GM21423 (cell line): ENCODE measurements around the gene ADAMTS16.

Source experiments
- ATAC-seq: cut with Tn5 transposase; IDR thresholded peaks from one replicate; pipeline ENCODE4 v1.9.1; 2021; ENCODE audit warnings: mild to moderate bottlenecking, moderate library complexity; ENCODE audit not compliant: unreplicated experiment

ADAMTS16 gene

DNA sequence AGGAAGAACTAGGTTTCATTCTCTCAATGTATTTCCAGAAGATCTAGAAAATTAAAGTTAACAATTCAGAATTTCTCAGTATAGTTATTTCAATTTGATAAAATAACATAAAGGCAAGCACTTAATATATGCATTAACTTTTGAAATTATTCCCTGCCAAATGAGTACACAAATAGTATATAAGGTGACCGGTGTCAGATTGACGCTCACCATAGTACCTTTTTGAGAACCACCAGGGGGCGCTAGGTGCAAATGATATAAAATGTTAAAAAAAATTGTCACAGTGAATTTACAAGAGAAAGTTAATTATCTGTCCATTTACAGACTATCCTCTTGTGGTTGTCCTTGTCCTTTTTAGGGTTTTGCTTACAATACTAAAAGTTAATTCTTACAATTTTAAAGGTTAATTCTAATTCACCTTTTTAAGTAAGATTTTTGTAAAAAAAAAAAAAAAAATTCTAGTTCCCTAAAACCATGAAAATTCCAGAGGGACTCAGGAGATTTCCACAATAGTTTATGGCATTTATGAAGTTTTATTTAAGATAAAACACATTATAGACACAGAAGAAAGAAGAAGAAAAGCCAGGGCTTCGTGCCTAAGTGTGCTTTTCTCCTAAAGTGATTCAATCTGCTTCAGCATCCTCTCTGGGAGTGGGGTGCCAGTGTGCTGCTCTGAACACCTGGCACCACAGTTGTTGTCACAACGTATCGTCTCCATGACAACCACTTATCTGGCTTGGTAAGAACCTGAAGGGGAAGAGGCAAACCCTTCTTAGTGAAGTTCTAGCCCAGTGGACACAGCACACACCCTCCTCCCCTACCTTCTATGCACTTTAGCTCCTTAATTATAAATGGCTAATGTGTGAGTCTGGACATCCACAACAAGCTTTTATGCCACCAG is 1.7 kb downstream of the ADAMTS16 start:
- ATAC-seq: no peak

DNA sequence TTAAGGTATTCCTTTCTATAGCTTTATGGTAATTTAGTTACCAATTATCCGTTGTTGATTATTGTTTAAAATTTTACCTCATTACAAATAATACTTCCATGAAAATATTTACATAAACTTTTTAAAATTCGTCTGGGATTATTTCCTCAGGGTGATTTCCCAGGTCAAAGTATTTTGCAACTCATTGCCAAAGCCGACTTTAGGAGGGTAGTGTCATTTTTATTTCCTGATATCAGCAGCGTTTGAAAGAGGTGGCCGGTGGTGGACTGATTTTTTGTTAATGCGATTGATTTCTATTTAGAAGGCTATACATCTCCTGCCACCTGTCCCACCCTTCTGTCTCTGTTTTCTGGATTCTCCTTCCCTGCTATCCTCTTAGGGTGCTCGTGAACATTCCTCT is 4.3 kb downstream of the ADAMTS16 start:
- no peak for ATAC-seq

DNA sequence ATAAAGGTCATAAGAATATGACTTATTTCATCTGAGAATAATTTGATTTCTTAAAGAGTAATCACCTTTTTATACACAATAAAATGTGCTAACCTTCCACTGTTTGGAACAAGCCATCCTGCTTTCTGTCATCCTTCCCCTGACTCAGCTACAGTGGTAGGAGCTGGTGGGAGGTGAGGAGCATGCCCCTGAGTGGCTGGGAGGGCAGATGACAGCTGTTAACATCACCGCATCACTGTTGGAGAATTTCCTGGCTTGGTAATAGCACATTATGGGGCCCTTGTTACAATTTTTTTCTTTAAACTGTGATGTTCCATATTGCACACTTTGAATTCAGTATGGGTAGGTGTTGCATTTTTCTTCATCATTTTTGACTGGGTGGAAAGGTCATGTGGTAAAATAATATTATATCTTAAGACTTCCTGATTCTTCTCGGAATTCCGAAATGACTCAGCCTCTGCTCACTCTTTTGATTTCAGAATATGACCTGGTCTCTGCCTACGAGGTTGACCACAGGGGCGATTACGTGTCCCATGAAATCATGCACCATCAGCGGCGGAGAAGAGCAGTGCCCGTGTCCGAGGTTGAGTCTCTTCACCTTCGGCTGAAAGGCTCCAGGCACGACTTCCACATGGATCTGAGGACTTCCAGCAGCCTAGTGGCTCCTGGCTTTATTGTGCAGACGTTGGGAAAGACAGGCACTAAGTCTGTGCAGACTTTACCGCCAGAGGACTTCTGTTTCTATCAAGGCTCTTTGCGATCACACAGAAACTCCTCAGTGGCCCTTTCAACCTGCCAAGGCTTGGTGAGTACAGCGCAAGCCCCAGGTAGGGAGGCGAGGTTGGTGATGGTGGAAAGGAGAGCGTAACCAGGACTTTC is 5.8 kb downstream of the ADAMTS16 start:
- ATAC-seq: no peak

DNA sequence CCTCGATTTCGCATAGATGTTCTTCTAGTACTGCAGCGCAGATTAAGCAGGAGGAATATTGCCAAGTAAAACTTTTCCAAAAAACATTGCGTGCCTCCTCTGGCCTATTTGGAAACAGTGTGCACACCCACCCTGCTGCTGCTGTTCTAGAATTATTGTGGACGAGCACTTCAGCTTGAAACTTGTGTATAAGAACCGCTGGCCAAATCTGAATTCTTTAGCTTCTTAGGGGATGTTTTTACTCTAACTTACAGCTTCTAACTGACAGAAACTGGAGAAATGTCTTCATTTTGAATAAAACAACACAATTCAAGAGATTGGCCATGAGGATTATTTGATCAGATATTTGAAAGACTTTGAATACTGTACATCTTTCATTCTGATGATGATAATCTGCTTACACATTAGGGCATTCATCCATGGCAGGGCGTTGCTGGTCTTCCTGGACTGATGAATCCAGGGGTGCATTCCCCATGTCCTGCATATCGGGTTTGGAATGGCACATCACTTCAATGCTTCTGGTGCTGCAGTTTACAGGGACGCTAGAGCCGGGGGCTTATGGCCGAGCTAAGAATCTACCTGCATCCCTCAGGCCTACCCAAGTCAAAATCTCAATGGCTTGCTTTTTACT is 6.5 kb downstream of the ADAMTS16 start:
- ATAC-seq: no peak

DNA sequence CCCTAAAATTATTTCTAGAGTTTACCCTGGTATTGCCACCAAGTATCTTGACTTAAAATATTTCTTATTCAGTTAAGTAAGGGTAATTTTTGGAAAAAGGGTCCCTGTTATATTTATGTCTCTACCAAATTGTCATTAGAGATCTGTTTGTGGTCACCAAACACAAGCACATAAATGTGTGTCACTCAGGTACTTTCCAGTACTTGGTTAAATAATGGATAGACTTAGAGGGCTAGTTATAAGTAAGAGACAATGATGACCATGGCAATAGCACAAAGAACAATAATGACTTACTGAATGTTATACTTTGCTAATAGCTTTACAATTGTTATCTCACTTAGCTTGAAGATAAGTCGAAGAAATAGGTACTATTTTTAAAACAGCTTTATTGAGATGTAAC is 9.0 kb downstream of the ADAMTS16 start:
- no peak for ATAC-seq

DNA sequence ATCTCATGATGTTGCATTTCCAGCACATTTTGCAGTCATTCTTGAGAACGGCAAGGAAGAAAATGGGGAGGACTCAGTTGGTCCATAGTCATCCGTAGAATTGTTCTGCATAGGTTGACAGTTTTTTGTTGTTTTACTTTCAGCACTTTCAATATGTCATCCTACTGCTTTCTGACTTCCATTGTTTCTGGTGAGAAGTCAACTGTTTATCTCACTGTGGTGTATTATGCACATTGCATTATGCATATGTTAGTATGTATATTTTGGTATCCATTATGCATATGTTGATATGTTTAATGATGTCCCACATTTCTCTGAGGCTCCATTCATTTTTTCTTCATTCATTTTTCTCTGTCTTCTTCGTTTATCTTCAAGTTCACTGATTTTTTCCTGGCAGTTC is 10.5 kb downstream of the ADAMTS16 start:
- ATAC-seq: no peak

DNA sequence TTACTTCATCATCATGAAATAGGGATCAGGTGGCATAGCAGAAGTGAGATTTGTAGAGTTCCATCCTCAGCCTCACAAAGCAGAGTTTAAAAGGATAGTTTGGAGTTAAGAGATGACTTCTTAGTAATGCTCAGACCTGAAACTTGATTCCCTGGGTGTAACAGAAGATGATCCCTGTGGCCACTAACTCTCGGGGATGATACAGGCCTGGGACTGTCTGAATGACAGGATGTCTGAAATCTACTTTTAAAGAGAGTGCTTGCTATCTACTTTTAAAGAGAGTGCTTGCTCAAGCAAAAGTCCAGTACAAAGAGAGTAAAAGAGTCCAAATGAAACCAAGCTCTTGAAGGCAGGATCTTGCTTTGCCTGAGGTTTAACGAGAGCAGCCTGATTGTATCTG is 14.6 kb downstream of the ADAMTS16 start:
- ATAC-seq: no peak

DNA sequence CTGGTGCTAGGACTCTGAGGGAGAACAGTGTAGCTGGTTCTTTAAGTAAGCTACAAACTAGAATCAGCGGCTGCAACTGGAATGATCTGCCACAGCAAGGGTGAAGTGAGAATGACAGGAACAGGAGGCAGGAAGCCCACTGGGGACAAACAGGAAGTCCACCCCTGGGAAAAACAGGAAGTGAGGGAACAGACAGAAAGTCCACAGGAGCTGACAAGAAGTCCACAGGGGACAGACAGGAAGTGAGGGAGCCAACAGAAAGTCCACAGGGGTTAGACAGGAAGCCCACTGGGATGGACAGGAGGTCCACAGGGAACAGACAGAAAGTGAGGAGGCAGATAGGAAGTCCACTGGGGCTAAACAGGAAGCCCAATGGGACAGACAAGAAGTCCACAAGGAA is 15.5 kb downstream of the ADAMTS16 start:
- no peak for ATAC-seq

DNA sequence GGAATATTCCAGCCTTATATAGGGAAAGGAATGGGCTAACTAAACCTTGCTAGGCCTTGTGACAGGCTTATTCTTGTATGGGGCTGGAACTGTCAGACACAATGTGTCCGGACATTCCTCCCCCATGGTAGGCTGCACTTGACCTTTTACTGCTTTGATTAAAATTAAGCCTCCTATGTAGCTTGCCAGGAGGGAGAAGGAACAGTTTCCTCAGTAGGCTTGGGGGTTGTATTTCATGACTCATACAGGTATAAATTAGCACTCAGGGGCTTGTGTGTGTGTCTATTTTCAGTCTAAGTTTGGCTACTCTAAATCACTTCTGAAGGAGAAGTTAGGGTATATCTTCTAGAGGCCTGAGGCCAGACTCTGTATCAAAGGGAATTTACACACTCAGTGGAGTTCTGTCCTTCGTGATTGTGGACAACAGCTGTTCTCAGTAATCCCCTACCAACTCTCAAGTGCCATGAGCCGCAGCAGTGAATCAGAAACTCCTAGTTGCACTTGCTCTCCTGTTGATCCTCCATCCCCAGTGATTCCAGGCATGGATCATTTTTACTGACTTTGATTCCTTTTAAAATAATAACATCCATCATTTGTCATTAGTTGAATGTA is 16.4 kb downstream of the ADAMTS16 start:
- no peak for ATAC-seq

DNA sequence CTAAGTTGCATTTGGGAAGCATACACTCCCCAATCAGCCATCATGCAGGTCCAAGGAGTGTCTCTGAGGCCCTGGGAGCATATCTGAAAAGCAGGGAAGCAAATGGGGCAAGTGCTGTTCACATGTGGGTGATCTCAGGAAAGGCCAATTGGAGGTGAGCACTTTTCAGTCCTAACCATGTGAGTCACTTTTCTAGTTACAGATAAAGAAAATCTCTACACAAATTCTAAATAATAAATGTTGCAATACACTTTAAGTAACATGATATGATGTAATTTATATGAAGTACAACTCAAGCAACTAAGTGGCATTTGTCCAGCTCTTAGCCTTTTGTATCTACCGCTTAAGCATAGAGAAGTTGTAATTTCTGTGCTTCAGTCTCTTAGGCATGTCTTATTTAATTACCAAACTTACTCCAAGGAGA is 18.4 kb downstream of the ADAMTS16 start:
- no peak for ATAC-seq

DNA sequence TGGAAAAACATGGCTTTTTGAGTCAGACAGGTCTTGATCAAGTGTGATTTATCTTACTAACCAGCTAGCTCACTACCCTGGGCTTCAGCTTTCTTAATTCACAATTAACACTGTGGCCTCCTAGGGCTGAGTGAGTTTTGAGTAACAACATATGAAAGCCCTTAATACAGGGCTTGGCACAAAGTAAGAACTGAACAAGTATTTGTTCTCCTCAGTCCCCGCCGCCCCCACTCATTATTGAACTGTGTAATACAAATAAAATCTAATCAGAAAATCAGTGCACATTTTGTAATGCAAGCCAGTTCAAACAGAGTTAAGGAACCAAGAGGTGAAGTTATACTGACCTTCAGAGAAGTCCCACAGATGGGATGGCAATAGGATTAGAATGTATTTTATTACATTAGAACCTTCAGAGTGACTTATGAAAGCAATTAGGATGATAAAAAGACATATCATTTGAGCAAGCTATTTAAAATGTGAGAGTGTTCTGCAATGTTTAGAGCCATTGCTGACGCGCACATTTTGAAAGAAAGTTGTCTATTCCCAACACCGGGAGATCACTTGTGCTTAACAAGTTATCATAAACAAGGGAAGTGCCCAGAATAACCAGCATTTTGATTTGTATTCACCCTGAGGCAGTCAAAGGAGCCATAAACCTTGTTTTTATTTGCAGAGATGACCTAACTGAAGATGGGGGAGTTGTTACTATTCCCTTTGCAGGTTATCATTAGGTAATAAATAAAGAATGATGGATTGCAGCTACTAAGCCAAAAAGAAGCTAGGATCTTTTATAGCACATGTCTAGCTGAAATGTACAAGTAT is 19.4 kb downstream of the ADAMTS16 start:
- ATAC-seq: no peak

DNA sequence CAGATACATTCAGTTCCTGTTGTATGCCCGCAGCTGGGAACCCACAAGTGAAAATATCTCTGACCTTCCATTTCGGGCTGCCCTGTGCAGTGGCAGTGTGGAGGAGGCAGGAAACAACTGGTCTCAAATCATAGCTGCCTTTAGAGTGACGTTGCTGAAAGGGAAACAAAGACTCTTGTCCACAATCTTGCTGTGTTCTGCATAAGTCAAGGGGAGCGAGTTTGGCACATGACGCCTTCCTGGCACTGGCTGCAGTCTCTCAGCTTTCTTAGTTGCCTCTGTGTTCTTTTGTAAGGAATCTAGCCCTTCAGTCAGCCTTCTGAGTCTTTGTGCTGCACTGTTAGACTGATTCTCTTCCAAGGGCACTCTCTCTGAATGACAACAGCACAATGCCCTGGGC is 24.0 kb downstream of the ADAMTS16 start:
- no peak for ATAC-seq

DNA sequence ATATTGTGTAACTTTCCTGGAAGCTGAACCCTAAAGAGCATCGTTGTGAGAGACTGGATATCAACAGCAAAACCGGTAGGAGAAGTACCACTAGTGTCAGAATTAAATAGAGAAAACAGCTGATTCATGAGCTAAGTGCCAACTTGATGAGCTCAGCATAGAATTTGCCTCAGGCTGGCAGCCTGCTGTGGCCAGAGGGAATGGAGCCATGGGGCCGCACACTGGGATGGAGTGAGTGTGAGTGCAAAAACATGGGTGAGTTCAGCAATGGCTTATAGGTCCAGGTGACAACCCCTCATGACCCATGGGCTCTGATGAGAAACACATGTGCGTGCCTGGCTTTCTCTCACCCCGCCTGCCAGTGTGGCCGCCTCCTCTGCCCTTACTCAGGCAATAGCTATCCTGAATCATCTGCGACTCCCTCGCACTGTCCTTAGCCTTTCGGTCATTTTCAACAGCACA is 25.4 kb downstream of the ADAMTS16 start:
- no peak for ATAC-seq

DNA sequence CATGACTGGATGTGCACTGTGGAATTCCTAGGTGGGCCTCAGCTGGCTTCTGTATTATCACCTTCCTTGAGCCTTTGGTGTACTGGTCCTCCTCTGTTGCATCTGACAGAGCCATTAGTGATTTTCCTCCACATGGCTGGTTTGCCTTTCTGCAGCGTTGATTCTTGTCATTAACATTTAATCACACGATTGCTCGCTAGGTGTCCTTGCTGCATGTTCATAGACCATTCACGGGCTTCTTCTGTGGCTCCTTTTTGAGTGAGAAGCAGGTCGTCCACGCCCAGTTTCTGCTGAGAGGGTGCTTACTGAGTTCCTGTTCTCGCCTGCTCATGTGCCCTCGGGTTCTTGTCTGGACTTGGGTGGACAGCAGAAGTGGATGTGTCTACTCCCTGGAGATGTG is 29.3 kb downstream of the ADAMTS16 start:
- no peak for ATAC-seq

DNA sequence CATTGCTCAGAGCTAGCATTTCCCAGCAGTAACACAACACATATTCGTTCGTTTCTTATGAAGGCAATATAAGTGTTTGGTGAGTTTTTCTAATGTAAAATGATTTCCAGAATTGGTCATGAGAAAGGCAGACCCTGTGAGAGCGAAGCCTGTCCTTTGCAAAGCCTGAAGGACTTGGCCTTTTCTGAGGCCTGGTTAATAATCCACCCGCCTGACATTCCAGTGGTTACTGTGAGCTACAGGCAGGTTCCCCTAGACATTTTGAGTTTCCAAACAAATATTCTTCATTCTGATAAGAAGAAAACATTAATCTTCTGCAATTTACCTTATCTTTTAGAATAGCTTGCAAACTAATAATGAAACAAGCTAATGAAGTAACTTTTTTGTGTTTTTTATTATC is 38.0 kb downstream of the ADAMTS16 start:
- no peak for ATAC-seq

DNA sequence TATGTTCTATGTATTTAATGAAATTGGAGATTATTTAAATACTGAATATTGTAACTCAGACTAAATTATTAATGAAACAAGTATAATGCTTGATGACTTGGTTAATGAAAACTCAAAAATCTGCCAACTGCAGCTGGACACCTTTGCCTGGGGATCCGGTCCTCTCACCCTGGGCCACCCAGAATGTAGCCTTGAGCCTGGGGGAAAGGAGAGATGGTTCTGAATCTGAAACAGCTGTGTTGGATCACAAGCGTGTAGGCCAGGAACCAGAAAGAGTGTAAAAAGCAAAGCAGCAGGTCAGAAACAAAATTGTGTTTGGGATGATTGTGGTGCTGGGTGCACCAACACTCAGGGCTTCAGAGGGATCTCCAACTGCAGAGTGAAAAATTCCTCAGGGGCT is 38.5 kb downstream of the ADAMTS16 start:
- ATAC-seq: no peak

DNA sequence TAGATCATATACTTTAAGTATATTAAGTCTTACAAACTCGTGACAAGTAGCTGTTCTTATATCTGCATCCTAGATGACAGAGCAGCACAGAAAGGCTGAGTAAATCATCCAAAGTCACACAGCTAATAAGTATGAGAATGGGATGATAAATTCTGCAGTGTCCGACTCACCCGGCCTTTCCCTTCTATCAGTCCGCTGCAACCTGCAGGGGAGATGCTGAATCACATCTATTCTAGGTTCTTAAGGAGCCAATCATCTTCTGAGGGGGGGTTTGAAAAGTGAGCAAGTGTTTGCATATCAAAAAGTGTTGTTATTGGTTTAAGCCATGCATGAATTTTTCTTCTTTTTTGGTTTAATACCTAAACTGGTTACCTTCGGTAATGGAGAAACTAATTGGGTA is 38.9 kb downstream of the ADAMTS16 start:
- ATAC-seq: no peak

DNA sequence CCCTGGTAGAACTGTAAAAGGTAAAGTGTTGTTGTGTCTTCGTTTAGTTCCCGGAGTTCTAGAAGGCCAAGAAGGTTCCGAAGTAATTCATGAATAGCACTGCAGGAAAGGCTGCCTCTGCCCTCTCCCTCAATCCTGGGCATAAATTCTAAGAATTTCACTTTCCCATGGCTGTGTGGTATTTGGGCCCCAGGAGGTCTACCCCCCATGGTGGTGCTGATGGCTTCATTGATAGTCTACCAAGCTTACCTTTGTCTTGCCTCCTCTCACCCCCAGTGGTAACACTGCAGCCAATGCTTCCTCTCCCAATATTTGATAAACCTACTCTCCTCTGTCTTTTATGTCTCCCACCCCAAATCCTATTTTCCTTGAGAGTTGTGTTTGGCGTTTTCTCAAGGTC is 39.5 kb downstream of the ADAMTS16 start:
- no peak for ATAC-seq

DNA sequence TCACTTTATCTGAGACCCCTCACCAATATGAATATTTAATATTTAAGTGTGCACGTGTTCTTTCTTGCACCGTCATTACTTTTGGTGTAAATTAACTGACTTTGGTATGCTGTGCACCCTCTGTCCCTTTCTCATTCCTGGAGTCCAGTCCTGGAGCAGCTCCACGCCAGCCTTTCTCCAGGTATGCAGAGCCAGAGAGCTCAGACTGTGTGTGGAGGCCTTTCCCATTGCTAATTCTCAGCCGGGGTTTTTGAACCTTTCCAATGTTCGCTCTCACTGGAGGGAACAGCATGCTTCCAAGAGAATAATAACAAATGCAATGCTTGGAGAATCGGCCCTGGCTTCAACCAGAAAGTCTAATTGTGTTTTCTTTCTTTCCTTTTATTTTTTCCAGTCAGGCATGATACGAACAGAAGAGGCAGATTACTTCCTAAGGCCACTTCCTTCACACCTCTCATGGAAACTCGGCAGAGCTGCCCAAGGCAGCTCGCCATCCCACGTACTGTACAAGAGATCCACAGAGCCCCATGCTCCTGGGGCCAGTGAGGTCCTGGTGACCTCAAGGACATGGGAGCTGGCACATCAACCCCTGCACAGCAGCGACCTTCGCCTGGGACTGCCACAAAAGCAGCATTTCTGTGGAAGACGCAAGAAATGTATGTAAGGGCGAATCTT is 41.7 kb downstream of the ADAMTS16 start:
- ATAC-seq: no peak
